Panc1 (cell line): ENCODE measurements around the gene COMMD10.

Experiments
- POLR2AphosphoS5 ChIP-seq: IDR thresholded peaks from 2 replicates; pipeline ENCODE4 v1.6.1; 2012; ENCODE audit warnings: mild to moderate bottlenecking, low read depth, low read length, moderate library complexity
- SIN3A ChIP-seq: IDR thresholded peaks from 2 replicates; pipeline ENCODE4 v1.6.1; 2012; ENCODE audit warnings: low read depth, mild to moderate bottlenecking, low read length, moderate library complexity, borderline replicate concordance; ENCODE audit not compliant: insufficient read depth
- TF ChIP-seq, protein P1 (sequence below): fragments of 450-650 bp; IDR thresholded peaks from 2 replicates; pipeline ENCODE4 v1.5.1; 2017; ENCODE audit warnings: mild to moderate bottlenecking
- TF ChIP-seq, protein P2 (sequence below), 2 experiments: IDR thresholded peaks; 2 replicates each; pipeline ENCODE4 v1.6.1; 2011 to 2012; ENCODE audit warnings: low read depth in 2 of 2, control low read depth in 1 of 2, low read length in 1 of 2, mild to moderate bottlenecking in 1 of 2, moderate library complexity in 1 of 2; ENCODE audit not compliant: insufficient read depth in 1 of 2

DNA sequence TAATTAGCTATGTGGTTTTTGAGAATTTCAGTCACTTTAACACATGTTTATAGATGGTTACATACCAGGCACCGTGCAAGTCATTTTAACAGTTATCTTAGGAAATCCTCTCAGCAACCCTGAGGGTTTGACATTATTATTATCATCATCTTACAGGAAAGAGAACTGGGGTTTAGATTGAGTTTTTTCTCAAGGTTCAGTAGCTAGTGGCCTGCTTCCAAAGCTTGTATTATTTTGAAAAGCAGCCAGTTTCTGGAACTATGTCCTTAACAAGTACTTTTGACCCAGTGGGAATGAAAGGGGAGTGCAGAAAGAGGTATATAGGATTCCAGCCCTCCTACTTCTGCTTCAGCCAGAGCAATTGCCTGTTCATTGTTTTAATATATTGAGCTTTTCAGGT, 157.5 kb downstream of the COMMD10 start:
- TF ChIP-seq, protein P1, sequence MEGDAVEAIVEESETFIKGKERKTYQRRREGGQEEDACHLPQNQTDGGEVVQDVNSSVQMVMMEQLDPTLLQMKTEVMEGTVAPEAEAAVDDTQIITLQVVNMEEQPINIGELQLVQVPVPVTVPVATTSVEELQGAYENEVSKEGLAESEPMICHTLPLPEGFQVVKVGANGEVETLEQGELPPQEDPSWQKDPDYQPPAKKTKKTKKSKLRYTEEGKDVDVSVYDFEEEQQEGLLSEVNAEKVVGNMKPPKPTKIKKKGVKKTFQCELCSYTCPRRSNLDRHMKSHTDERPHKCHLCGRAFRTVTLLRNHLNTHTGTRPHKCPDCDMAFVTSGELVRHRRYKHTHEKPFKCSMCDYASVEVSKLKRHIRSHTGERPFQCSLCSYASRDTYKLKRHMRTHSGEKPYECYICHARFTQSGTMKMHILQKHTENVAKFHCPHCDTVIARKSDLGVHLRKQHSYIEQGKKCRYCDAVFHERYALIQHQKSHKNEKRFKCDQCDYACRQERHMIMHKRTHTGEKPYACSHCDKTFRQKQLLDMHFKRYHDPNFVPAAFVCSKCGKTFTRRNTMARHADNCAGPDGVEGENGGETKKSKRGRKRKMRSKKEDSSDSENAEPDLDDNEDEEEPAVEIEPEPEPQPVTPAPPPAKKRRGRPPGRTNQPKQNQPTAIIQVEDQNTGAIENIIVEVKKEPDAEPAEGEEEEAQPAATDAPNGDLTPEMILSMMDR, result no peak
- TF ChIP-seq SIN3A (no peak), POLR2AphosphoS5 (no peak)
- TF ChIP-seq, protein P2, sequence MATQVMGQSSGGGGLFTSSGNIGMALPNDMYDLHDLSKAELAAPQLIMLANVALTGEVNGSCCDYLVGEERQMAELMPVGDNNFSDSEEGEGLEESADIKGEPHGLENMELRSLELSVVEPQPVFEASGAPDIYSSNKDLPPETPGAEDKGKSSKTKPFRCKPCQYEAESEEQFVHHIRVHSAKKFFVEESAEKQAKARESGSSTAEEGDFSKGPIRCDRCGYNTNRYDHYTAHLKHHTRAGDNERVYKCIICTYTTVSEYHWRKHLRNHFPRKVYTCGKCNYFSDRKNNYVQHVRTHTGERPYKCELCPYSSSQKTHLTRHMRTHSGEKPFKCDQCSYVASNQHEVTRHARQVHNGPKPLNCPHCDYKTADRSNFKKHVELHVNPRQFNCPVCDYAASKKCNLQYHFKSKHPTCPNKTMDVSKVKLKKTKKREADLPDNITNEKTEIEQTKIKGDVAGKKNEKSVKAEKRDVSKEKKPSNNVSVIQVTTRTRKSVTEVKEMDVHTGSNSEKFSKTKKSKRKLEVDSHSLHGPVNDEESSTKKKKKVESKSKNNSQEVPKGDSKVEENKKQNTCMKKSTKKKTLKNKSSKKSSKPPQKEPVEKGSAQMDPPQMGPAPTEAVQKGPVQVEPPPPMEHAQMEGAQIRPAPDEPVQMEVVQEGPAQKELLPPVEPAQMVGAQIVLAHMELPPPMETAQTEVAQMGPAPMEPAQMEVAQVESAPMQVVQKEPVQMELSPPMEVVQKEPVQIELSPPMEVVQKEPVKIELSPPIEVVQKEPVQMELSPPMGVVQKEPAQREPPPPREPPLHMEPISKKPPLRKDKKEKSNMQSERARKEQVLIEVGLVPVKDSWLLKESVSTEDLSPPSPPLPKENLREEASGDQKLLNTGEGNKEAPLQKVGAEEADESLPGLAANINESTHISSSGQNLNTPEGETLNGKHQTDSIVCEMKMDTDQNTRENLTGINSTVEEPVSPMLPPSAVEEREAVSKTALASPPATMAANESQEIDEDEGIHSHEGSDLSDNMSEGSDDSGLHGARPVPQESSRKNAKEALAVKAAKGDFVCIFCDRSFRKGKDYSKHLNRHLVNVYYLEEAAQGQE (IDR thresholded peaks at IDR 0.05; ENCODE audit: insufficient read depth in 1 of 2, low read depth in 2 of 2, low read length in 1 of 2), result no peak
